ENCODE measurements around the gene ARL2.
A peak's percentile ranks its signal among the peaks of the same experiment; 100 is the strongest.
"Not testable (repeated sequence)": the region's sequence is repeated elsewhere in the genome, so short reads cannot be mapped to it uniquely, and the experiment has no call there.

ARL2 gene

DNA sequence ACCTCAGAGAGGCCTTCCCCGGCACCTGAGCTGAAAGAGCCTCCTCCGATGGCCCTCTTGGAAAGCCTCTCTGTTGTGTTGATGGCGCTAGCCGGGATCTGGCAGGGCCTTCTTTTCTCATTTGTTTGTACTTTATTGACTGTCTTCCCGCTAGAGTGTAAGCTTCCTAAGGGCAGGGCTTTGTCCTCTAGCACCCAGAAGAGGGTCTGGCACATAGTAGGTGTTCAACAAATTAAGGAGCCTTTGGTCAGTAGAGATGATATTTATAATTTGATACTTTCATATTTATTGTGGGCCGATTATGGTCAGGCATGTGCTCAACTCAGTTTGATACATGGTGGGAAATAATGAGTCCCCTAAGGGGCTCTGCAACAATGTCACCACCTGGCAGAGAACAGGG is 4.0 kb downstream of the ARL2 start:
- peaks cover 25% of the 10 kb centered on the region for H3K36me3 ChIP-seq (ENCODE audit: insufficient read depth, low read length)
- no peak overlapping the region for H3K4me3 ChIP-seq (ENCODE audit: low read length)
- H3K4me1 ChIP-seq (ENCODE audit: insufficient read depth, low read length): peaks cover 4% of the 10 kb centered on the region
- H2AFZ ChIP-seq (ENCODE audit: low read depth, low read length): no peak overlapping the region
- no peaks in the 10 kb centered on the region for H3K9me3 ChIP-seq (ENCODE audit: low read length)
- H3K27me3 ChIP-seq (ENCODE audit: insufficient read depth, low read length): no peaks in the 10 kb centered on the region

DNA sequence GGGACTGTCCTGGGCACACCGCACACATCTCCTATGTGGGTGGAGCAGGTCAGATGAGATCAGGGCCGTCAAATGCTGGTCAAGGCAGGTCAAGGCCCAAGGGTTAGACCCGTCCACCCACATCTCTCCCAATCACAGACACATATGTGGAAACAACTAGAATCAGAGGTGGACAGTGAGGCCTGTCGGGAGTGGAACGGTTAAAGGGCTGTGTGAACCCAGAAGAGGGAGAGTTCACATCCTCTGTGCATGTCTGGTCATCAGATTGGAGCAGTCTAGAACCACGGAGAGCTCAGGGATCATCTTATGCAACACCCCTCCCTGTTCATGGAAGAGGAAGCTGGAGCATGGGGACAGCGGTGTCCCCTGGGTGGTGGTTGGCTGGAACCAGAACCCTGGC is 5.9 kb downstream of the ARL2 start:
- Histone ChIP-seq H3K4me1 (ENCODE audit: insufficient read depth, low read length) (no peaks in the 10 kb centered on the region), H2AFZ (ENCODE audit: low read depth, low read length) (no peak overlapping the region), H3K36me3 (ENCODE audit: insufficient read depth, low read length) (peaks cover 25% of the 10 kb centered on the region), H3K4me3 (ENCODE audit: low read length) (no peak overlapping the region), H3K9me3 (ENCODE audit: low read length) (no peaks in the 10 kb centered on the region), H3K27me3 (ENCODE audit: insufficient read depth, low read length) (no peaks in the 10 kb centered on the region)

DNA sequence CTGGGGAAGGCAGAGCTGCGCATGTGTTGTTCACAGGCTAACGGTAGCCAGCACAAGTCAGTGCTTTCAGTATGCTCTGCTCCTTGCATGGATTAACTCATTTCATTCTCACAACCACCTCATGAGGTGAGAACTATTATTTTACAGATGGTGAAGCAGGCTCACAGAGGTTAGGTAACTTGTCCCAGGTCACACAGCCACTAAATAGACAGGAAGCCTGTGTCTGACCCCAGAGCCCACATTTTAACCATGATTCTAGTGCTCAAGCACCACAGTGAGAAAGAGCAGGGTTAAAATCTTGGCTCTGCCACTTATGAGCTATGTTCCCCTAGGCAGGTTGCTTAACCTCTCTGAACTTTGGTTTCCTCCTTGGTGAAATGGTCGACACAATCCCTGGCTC is 7.0 kb downstream of the ARL2 start:
- H3K27me3 ChIP-seq (ENCODE audit: insufficient read depth, low read length): no peaks in the 10 kb centered on the region
- H3K4me1 ChIP-seq (ENCODE audit: insufficient read depth, low read length): no peaks in the 10 kb centered on the region
- no peaks in the 10 kb centered on the region for H3K9me3 ChIP-seq (ENCODE audit: low read length)
- no peak overlapping the region for H3K4me3 ChIP-seq (ENCODE audit: low read length)
- peaks cover 25% of the 10 kb centered on the region for H3K36me3 ChIP-seq (ENCODE audit: insufficient read depth, low read length)
- H2AFZ ChIP-seq (ENCODE audit: low read depth, low read length): no peak overlapping the region

DNA sequence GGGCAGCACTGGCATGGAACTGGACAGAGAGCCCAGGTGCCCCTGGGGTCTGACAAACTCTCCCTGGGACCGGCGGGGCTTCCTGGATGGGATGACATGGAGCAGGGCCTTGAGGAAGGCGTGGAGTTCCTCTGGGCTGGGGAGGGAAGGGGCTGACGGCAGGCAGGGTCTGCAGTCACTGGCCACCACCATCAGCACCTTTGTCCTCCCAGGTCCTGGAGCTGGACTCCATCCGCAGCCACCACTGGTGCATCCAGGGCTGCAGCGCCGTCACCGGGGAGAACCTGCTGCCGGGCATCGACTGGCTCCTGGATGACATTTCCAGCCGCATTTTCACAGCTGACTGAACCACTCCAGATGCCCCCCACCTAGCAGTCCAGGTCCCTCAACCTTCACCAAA is 7.5 kb downstream of the ARL2 start:
- Histone ChIP-seq H3K27me3 (ENCODE audit: insufficient read depth, low read length) (no peaks in the 10 kb centered on the region), H3K4me3 (ENCODE audit: low read length) (no peak overlapping the region), H3K4me1 (ENCODE audit: insufficient read depth, low read length) (no peaks in the 10 kb centered on the region), H3K9me3 (ENCODE audit: low read length) (no peaks in the 10 kb centered on the region), H2AFZ (ENCODE audit: low read depth, low read length) (no peak overlapping the region), H3K36me3 (ENCODE audit: insufficient read depth, low read length) (peaks cover 25% of the 10 kb centered on the region)

DNA sequence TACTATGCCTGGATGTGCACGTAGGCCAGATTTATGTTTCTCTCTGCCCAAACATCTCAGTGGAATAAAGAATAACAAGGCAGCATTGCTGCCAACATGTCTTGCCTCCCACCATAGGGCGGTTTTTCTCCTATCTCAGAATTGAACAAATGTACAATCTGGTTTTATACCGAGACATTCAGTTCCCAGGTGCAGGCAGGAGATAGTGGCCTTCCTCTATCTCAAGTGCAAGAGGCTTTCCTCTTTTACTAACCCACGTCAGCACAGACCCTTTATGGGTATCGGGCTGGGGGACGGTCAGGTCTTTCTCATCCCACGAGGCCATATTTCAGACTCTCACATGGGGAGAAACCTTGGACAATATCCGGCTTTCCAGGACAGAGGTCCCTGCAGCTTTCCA is 9.5 kb downstream of the ARL2 start:
- not testable (repeated sequence) for H3K4me3 ChIP-seq (ENCODE audit: low read length); H3K9me3 ChIP-seq (ENCODE audit: low read length); H2AFZ ChIP-seq (ENCODE audit: low read depth, low read length); H3K4me1 ChIP-seq (ENCODE audit: insufficient read depth, low read length); H3K27me3 ChIP-seq (ENCODE audit: insufficient read depth, low read length)
- peaks cover 21% of the 10 kb centered on the region for H3K36me3 ChIP-seq (ENCODE audit: insufficient read depth, low read length)

DNA sequence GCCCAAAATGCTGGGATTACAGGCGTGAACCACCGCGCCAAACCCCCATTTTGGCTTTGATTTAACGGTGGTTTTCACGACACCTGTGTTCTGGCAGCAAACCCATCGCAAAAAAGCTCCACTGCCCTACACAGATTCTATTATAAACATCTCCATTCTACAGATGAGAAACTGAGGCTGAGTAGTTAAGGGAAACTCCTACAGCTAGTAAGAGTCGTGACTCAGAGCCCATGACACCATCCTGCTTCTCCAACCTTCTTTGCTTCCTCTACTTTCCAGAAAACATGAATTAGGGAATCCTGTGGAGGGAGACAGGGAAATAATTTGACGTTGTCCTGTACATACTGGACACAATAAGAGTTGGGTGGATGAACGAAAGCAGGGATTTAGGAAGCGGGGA is 12.8 kb downstream of the ARL2 start:
- no peaks in the 10 kb centered on the region for H3K27me3 ChIP-seq (ENCODE audit: insufficient read depth, low read length)
- no peaks in the 10 kb centered on the region for H3K9me3 ChIP-seq (ENCODE audit: low read length)
- H3K4me1 ChIP-seq (ENCODE audit: insufficient read depth, low read length): peaks cover 6% of the 10 kb centered on the region
- H3K36me3 ChIP-seq (ENCODE audit: insufficient read depth, low read length): peaks cover 2% of the 10 kb centered on the region
- peak overlapping the region; percentile 77 for H3K4me3 ChIP-seq (ENCODE audit: low read length)
- H2AFZ ChIP-seq (ENCODE audit: low read depth, low read length): peak overlapping the region; percentile 55

DNA sequence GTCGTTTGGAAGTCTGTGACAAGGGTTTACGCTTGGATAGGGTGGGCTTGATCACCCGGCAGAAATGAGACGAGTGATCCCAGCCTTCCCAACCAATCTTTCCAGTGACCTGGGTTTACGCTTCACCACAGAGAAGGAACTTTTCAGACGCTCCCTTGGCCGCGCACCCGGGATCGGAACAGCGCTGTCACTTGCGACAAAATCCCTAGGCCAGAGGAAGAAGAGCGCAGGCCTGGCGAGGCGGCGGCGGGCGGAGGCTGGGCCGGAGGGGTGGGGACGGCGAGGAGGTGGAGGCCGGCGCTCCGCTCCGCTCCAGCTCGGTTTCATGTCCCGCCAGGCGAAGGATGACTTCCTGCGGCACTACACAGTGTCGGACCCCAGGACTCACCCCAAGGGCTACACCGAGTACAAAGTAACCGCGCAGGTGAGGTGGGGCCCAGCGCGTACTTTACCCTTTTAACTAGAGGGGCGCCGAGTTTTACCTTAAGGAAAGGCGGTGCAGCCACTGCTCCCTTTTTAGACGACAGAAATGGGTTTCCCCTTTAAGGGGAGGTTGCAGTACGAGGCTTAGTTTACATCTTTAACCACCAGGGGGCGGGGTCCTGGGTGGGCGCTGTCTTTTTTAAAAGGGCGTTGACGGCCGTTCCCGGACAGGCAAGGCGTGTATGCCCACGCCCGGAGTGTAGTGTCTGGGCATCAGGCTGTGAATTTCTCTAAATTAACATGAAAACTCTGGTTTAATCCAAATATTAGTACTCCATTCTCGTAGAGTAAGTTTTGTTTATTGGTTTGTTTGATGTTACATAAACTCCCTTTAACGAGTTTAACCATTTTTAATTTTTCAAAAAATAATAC is 13.5 kb downstream of the ARL2 start, which contains the start of gene SNX15:
TSS of gene SNX15 (plus strand) at position 227 of the 855 bp plus-strand sequence. CDS start at position 326, 99 bp downstream.
- Histone ChIP-seq H3K9me3 (ENCODE audit: low read length) (no peaks in the 10 kb centered on the region), H3K36me3 (ENCODE audit: insufficient read depth, low read length) (peaks cover 6% of the 10 kb centered on the region), H2AFZ (ENCODE audit: low read depth, low read length) (peak within 1 kb of the TSS; percentile 55), H3K27me3 (ENCODE audit: insufficient read depth, low read length) (no peaks in the 10 kb centered on the region), H3K4me3 (ENCODE audit: low read length) (peak within 1 kb of the TSS; percentile 77), H3K4me1 (ENCODE audit: insufficient read depth, low read length) (peaks cover 6% of the 10 kb centered on the region)

DNA sequence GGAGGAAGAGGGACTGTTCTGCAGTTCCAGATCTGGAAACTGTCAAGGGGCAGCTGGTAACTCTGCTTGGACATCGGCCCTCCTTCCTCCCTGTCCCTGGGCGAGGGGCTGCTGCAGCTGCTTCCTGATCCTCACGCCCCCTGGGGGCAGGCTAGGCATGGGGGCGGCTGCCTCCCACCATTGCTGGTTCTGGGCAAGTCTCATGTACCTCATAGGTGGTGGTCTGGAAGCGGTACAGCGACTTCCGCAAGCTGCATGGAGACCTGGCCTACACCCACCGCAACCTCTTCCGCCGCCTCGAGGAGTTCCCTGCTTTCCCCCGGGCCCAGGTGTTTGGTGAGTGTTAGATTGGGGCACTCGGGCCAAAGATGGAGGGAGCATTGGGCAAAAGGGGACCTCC is 18.3 kb downstream of the ARL2 start:
- Histone ChIP-seq H3K36me3 (ENCODE audit: insufficient read depth, low read length) (peaks cover 23% of the 10 kb centered on the region), H2AFZ (ENCODE audit: low read depth, low read length) (no peak overlapping the region), H3K27me3 (ENCODE audit: insufficient read depth, low read length) (no peaks in the 10 kb centered on the region), H3K4me1 (ENCODE audit: insufficient read depth, low read length) (peaks cover 6% of the 10 kb centered on the region), H3K4me3 (ENCODE audit: low read length) (no peak overlapping the region), H3K9me3 (ENCODE audit: low read length) (no peaks in the 10 kb centered on the region)

DNA sequence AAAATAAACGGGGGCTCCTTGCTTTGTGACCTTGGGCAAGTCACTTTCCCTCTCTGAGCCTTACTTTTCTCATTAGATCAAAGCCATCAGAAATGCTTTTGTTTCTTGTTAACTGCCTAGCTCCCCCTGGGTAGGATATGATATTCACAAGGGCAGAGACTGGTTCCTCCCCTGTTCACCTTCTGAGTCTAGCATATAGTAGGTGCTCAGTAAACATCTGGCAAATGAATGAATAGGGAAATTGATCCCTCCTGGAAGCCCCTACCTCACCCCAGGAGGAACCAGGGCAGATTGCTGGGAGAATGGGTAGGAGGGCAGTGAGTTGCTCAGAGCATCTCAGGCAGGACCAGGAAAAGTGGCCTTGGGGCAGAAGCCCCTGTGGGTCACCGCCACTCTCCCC is 20.5 kb downstream of the ARL2 start:
- Histone ChIP-seq H3K9me3 (ENCODE audit: low read length) (no peaks in the 10 kb centered on the region), H3K27me3 (ENCODE audit: insufficient read depth, low read length) (no peaks in the 10 kb centered on the region), H3K4me1 (ENCODE audit: insufficient read depth, low read length) (no peaks in the 10 kb centered on the region), H2AFZ (ENCODE audit: low read depth, low read length) (no peak overlapping the region), H3K4me3 (ENCODE audit: low read length) (no peak overlapping the region), H3K36me3 (ENCODE audit: insufficient read depth, low read length) (peaks cover 27% of the 10 kb centered on the region)

DNA sequence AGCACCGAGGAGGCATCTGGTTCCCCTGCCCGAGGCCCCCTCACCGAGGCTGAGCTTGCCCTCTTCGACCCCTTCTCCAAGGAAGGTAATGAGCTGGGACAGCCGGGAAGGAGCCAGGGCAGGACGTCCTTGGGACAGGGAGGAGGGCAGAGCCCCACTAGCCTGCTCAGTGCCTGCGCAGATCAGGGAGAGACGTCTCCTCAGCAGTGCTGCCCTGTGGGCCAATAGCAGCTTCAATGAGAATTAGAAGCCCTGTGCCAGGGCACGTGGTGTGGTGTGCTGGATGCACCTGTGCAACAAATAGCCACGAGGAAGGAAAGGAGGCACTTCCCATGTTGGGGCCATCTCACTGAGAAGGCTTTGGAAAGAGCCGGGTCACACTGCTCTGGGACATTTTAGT is 21.6 kb downstream of the ARL2 start:
- H3K4me1 ChIP-seq (ENCODE audit: insufficient read depth, low read length): no peaks in the 10 kb centered on the region
- no peak overlapping the region for H2AFZ ChIP-seq (ENCODE audit: low read depth, low read length)
- no peaks in the 10 kb centered on the region for H3K27me3 ChIP-seq (ENCODE audit: insufficient read depth, low read length)
- no peaks in the 10 kb centered on the region for H3K9me3 ChIP-seq (ENCODE audit: low read length)
- H3K36me3 ChIP-seq (ENCODE audit: insufficient read depth, low read length): peaks cover 27% of the 10 kb centered on the region
- no peak overlapping the region for H3K4me3 ChIP-seq (ENCODE audit: low read length)

DNA sequence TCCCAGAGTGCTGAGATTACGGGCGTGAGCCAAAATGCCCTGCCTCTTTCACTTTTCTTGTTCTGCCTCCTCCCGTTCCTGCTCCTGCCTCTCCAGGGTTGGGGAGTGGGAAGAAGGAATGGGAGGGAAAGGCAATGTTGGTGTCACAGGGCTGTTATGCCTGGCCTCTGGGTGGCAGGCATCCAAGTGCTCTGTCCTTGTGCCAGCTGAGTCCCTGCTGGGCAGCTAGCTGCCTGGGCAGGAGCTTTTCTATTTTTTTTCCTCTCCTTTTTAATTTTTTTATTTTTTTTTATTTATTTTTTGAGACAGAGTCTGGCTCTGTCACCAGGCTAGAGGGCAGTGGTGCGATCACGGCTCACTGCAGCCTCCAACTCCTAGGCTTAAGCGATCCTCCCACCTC is 23.0 kb downstream of the ARL2 start:
- no peaks in the 10 kb centered on the region for H3K4me1 ChIP-seq (ENCODE audit: insufficient read depth, low read length)
- H3K9me3 ChIP-seq (ENCODE audit: low read length): no peaks in the 10 kb centered on the region
- no peak overlapping the region for H2AFZ ChIP-seq (ENCODE audit: low read depth, low read length)
- H3K4me3 ChIP-seq (ENCODE audit: low read length): no peak overlapping the region
- H3K27me3 ChIP-seq (ENCODE audit: insufficient read depth, low read length): no peaks in the 10 kb centered on the region
- peaks cover 25% of the 10 kb centered on the region for H3K36me3 ChIP-seq (ENCODE audit: insufficient read depth, low read length)

DNA sequence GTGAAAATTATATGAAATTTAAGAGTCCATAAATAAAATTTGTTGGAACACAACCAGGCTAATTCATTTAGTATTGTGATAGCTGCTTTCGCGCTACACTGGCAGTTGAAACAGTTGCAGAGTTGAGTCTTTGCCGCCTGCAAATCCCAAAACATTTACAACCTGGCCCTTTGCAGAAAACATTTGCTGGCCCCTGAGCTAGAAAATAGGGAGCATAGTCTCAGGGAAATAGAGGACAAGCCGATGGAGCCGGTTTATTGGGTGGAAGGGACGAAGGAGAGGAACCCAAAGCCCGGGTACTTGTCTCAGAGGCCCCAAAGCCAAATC is 26.5 kb downstream of the ARL2 start:
- Histone ChIP-seq H3K4me1 (ENCODE audit: insufficient read depth, low read length) (peaks cover 4% of the 10 kb centered on the region), H3K36me3 (ENCODE audit: insufficient read depth, low read length) (peaks cover 27% of the 10 kb centered on the region), H2AFZ (ENCODE audit: low read depth, low read length) (peak overlapping the region; percentile 86), H3K27me3 (ENCODE audit: insufficient read depth, low read length) (no peaks in the 10 kb centered on the region), H3K4me3 (ENCODE audit: low read length) (peak overlapping the region; percentile 85), H3K9me3 (ENCODE audit: low read length) (no peaks in the 10 kb centered on the region)

DNA sequence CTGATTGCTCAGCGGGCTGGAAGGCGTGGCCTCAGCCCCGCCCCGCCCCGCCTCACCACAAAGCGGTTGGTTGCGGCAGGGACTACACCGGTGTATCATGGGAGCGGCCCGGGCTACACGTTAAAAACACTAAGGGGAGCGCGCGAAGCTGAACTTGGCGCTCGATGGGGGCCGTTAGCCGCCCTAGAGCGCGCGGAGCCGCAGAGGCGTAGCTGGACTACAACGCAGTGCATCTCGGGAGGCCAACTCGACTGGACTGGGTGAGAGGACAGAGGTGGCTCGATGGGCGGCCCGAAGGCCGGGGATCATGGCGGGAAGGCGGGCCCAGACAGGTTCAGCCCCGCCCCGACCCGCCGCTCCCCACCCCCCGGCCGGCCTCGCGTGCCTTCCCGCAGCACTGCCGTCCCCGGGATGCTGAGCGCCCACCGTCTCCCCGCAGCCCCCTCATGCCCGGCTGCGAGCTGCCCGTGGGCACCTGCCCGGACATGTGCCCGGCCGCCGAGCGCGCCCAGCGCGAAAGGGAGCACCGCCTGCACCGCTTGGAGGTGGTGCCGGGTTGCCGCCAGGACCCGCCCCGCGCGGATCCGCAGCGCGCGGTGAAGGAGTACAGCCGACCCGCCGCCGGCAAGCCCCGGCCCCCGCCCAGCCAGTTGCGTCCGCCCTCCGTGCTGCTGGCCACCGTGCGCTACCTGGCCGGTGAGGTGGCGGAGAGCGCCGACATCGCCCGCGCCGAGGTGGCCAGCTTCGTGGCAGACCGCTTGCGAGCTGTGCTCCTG is 27.1 kb downstream of the ARL2 start, which contains the start of gene SAC3D1:
TSS of gene SAC3D1 (plus strand) at position 364 of the 776 bp plus-strand sequence. CDS start at position 447, 83 bp downstream.
- peaks cover 4% of the 10 kb centered on the region for H3K4me1 ChIP-seq (ENCODE audit: insufficient read depth, low read length)
- H3K36me3 ChIP-seq (ENCODE audit: insufficient read depth, low read length): peaks cover 25% of the 10 kb centered on the region
- H3K9me3 ChIP-seq (ENCODE audit: low read length): no peaks in the 10 kb centered on the region
- H3K27me3 ChIP-seq (ENCODE audit: insufficient read depth, low read length): no peaks in the 10 kb centered on the region
- H2AFZ ChIP-seq (ENCODE audit: low read depth, low read length): peak within 1 kb of the TSS; percentile 86
- H3K4me3 ChIP-seq (ENCODE audit: low read length): peak within 1 kb of the TSS; percentile 85

All from neuron (in vitro differentiated cells).